PC-9 (cell line): ENCODE measurements around the gene TMEM132D. TPM values are rescaled to one million over a fixed set of nuclear protein-coding genes. Genes with fewer than 3 reads are reported as not detected.

ENCODE experiments used
- BruUV-seq: library from RNA; stranded (reverse); fragments of 400-500 nt; replicated peaks from 2 replicates; lab custom pipeline; 2021; lab: Mats Ljungman, UMichigan
- CTCF ChIA-PET: fragments of 300-600 bp; sonication (Branson Sonifier 250); formaldehyde crosslinking; loops from one replicate; lab custom pipeline; 2022; ENCODE audit warnings: antibody characterized with exemption; lab: Charles Lee
- POLR2A ChIA-PET: fragments of 300-600 bp; sonication (Branson Sonifier 250); formaldehyde crosslinking; loops from one replicate; lab custom pipeline; 2022; ENCODE audit warnings: antibody characterized with exemption; ENCODE audit not compliant: unreplicated experiment; lab: Charles Lee
- DNase-seq, 2 experiments: peaks; one replicate each; pipeline versions ENCODE4 v3.0.0 to v3.0.0-alpha.2; 2015 to 2022; ENCODE audit warnings: mixed read lengths in 1 of 2
- H2AFZ ChIP-seq: fragments of 200-600 bp; sonication (generic); 2 replicates; pipeline ENCODE4 v1.8.1; 2017; ENCODE audit warnings: antibody characterized with exemption
- H3F3A ChIP-seq: fragments of 200-600 bp; sonication (generic); 2 replicates; pipeline ENCODE4 v1.8.1; 2017; ENCODE audit warnings: antibody characterized with exemption, mild to moderate bottlenecking, low read depth; ENCODE audit not compliant: insufficient read depth
- H3K27ac ChIP-seq: fragments of 200-600 bp; sonication (generic); 2 replicates; pipeline ENCODE4 v1.6.1; 2016; ENCODE audit warnings: mixed run types
- H3K27me3 ChIP-seq: fragments of 200-600 bp; sonication (generic); 2 replicates; pipeline ENCODE4 v1.6.1; 2016; ENCODE audit warnings: low read depth, mixed run types; ENCODE audit not compliant: insufficient read depth
- H3K36me3 ChIP-seq: fragments of 200-600 bp; sonication (generic); 2 replicates; pipeline ENCODE4 v1.6.1; 2016; ENCODE audit warnings: low read depth, mixed run types
- H3K4me1 ChIP-seq: fragments of 200-600 bp; sonication (generic); replicated peaks from 2 replicates; pipeline ENCODE4 v1.6.1; 2016; ENCODE audit warnings: mixed run types; ENCODE audit not compliant: insufficient read depth
- H3K4me2 ChIP-seq: fragments of 200-600 bp; sonication (generic); 2 replicates; pipeline ENCODE4 v1.6.1; 2017; ENCODE audit warnings: mixed run types
- H3K4me3 ChIP-seq: fragments of 200-600 bp; sonication (generic); 2 replicates; pipeline ENCODE4 v1.6.1; 2016; ENCODE audit warnings: mixed run types
- H3K79me2 ChIP-seq: fragments of 200-600 bp; sonication (generic); 2 replicates; pipeline ENCODE4 v1.6.1; 2017; ENCODE audit warnings: low read depth, mixed run types
- H3K9me2 ChIP-seq: fragments of 200-600 bp; sonication (generic); 2 replicates; pipeline ENCODE4 v1.8.1; 2017; ENCODE audit warnings: mild to moderate bottlenecking; ENCODE audit not compliant: insufficient read depth
- H3K9me3 ChIP-seq: fragments of 200-600 bp; sonication (generic); 2 replicates; pipeline ENCODE4 v1.8.1; 2016; ENCODE audit warnings: low read depth; ENCODE audit not compliant: insufficient read depth
- H4K20me1 ChIP-seq: fragments of 200-600 bp; sonication (generic); 2 replicates; pipeline ENCODE4 v1.8.1; 2017; ENCODE audit not compliant: insufficient read depth
- CTCF ChIP-seq: fragments of 200-600 bp; sonication (generic); conservative IDR thresholded peaks from 2 replicates; pipeline ENCODE4 v1.6.1; 2017; ENCODE audit warnings: mixed run types, antibody characterized with exemption, mild to moderate bottlenecking, moderate library complexity
- EZH2 ChIP-seq: fragments of 200-600 bp; sonication (generic); IDR thresholded peaks from 2 replicates; pipeline ENCODE4 v1.8.0; 2017; ENCODE audit warnings: antibody characterized with exemption, low read depth
- intact Hi-C: fragments of 100-400 bp; cut with micrococcal nuclease; formaldehyde crosslinking; loops from one replicate; pipeline ENCODE4 v1.10.0; 2022; ENCODE audit not compliant: unreplicated experiment
- total RNA-seq: library from RNA; stranded (reverse); gene quantifications from 2 replicates; pipeline ENCODE4 v1.2.3, GENCODE V29; 2021

Gene TMEM132D
- total RNA-seq, 1 experiment from 2014 or later, result not detected

GRCh38 chr12:129704232-129704830 lies 199.5 kb downstream of the TMEM132D start:
- Histone ChIP-seq H3K4me1 (no peaks in the 10 kb centered on the region), H4K20me1 (no peaks in the 10 kb centered on the region), H3K27me3 (peaks cover 25% of the 10 kb centered on the region; the same call in 1 of the 2 replicates), H3K27ac (no peak overlapping the region), H3F3A (no peaks in the 10 kb centered on the region), H3K9me3 (no peaks in the 10 kb centered on the region), H3K9me2 (no peaks in the 10 kb centered on the region), H2AFZ (no peak overlapping the region), H3K4me2 (no peak overlapping the region), H3K36me3 (no peaks in the 10 kb centered on the region), H3K4me3 (no peak overlapping the region), H3K79me2 (no peaks in the 10 kb centered on the region)
- no peak for DNase-seq
- no TSS peak for BruUV-seq
- TF ChIP-seq CTCF, result no peak
- no peak for TF ChIP-seq EZH2
- POLR2A ChIA-PET, result no interaction called here
- CTCF ChIA-PET, result no interaction called here
- intact Hi-C loops, result no loop called here

GRCh38 chr12:129701631-129702101 lies 202.2 kb downstream of the TMEM132D start:
- Histone ChIP-seq H3K4me2 (no peak overlapping the region), H3K27ac (no peak overlapping the region), H2AFZ (no peak overlapping the region), H3K36me3 (no peaks in the 10 kb centered on the region), H4K20me1 (no peaks in the 10 kb centered on the region), H3K4me3 (no peak overlapping the region), H3F3A (no peaks in the 10 kb centered on the region), H3K4me1 (no peaks in the 10 kb centered on the region), H3K9me2 (no peaks in the 10 kb centered on the region), H3K9me3 (no peaks in the 10 kb centered on the region), H3K27me3 (peaks cover 25% of the 10 kb centered on the region; the same call in 1 of the 2 replicates), H3K79me2 (no peaks in the 10 kb centered on the region)
- DNase-seq, result no peak
- TF ChIP-seq CTCF (no peak), EZH2 (no peak)
- intact Hi-C loops, result no loop called here
- BruUV-seq, result no TSS peak
- ChIA-PET POLR2A (no interaction called here), CTCF (no interaction called here)

GRCh38 chr12:129700036-129700435 lies 203.8 kb downstream of the TMEM132D start:
- H3K79me2 ChIP-seq, result no peaks in the 10 kb centered on the region
- H3F3A ChIP-seq, result no peaks in the 10 kb centered on the region
- H3K27me3 ChIP-seq, result peaks cover 25% of the 10 kb centered on the region; the same call in 1 of the 2 replicates
- BruUV-seq, result no TSS peak
- no peak for TF ChIP-seq EZH2
- TF ChIP-seq CTCF, result no peak
- H3K4me2 ChIP-seq, result no peak overlapping the region
- H3K36me3 ChIP-seq, result no peaks in the 10 kb centered on the region
- H3K4me1 ChIP-seq, result no peaks in the 10 kb centered on the region
- intact Hi-C loops, result no loop called here
- no peak overlapping the region for H3K27ac ChIP-seq
- no peaks in the 10 kb centered on the region for H3K9me2 ChIP-seq
- no peak for DNase-seq
- CTCF ChIA-PET, result no interaction called here
- no peaks in the 10 kb centered on the region for H3K9me3 ChIP-seq
- POLR2A ChIA-PET, result no interaction called here
- H3K4me3 ChIP-seq, result no peak overlapping the region
- H2AFZ ChIP-seq, result no peak overlapping the region
- no peaks in the 10 kb centered on the region for H4K20me1 ChIP-seq
